HCT116 (cell line): ENCODE measurements around the gene GALNT16. TPM values are rescaled to one million over a fixed set of nuclear protein-coding genes. Genes with fewer than 3 reads are reported as not detected.

ENCODE experiments used
- ATAC-seq: fragments of 200-7000 bp; cut with Tn5 transposase; 2 replicates; pipeline ENCODE4 v1.9.1; 2020; ENCODE audit warnings: mild to moderate bottlenecking, moderate library complexity
- BruUV-seq: library from RNA; stranded (reverse); fragments of 400-500 nt; replicated peaks from 2 replicates; lab custom pipeline; 2021; lab: Mats Ljungman, UMichigan
- CTCF ChIA-PET: fragments of 300-600 bp; sonication (Branson Sonifier 250); formaldehyde crosslinking; loops from one replicate; lab custom pipeline; 2021; ENCODE audit warnings: antibody characterized with exemption; lab: Charles Lee
- POLR2A ChIA-PET: fragments of 300-600, 350-600 bp; sonication (Branson Sonifier 250); formaldehyde crosslinking; loops from one replicate; lab custom pipeline; 2021; ENCODE audit warnings: antibody characterized with exemption; lab: Charles Lee
- RAD21 ChIA-PET, 2 experiments: fragments of 300-600 bp; sonication (Branson Sonifier 250); formaldehyde crosslinking; loops; one replicate each; lab custom pipeline; 2023; ENCODE audit warnings: low total read pairs in 2 of 2; ENCODE audit not compliant: uncharacterized antibody in 2 of 2, unreplicated experiment in 2 of 2, low non-redundant PET in 1 of 2; lab: Charles Lee
- DNase-seq: peaks from one replicate; pipeline ENCODE4 v3.0.0-alpha.2; 2010; ENCODE audit warnings: low read depth, low spot score
- H2AFZ ChIP-seq: fragments of 200-600 bp; shearing (Covaris generic), sonication (generic); 2 replicates; pipeline ENCODE4 v1.6.1; 2017; ENCODE audit warnings: low read depth, mixed run types, mixed read lengths, antibody characterized with exemption, low read length; ENCODE audit not compliant: poor library complexity, severe bottlenecking
- H3K27ac ChIP-seq: 2 replicates; pipeline ENCODE4 v1.5.1; 2012; ENCODE audit warnings: low read depth, low read length
- H3K27me3 ChIP-seq: fragments of 200-600 bp; sonication (generic); 2 replicates; pipeline ENCODE4 v1.6.1; 2016; ENCODE audit warnings: mixed run types, low read length, mixed read lengths; ENCODE audit not compliant: insufficient read depth
- H3K36me3 ChIP-seq, 2 experiments: fragments of 200-500 bp in 1 of 2; fragments of 200-600 bp in 1 of 2; sonication (Bioruptor generic) in 1 of 2; sonication (generic) in 1 of 2; 2 replicates each; pipeline versions ENCODE4 v1.5.1 to v1.6.1; 2014 to 2016; ENCODE audit warnings: low read length in 2 of 2, inconsistent platforms in 1 of 2, mixed read lengths in 1 of 2, mixed run types in 1 of 2; ENCODE audit not compliant: insufficient read depth in 2 of 2, control insufficient read depth in 1 of 2
- H3K4me1 ChIP-seq, 2 experiments: fragments of 200-600 bp in 1 of 2; sonication (generic) in 1 of 2; 2 replicates each; pipeline versions ENCODE4 v1.5.1 to v1.6.1; 2012 to 2017; ENCODE audit warnings: low read length in 2 of 2, inconsistent platforms in 1 of 2, mild to moderate bottlenecking in 1 of 2, mixed read lengths in 1 of 2, mixed run types in 1 of 2, moderate library complexity in 1 of 2; ENCODE audit not compliant: insufficient read depth in 2 of 2, control insufficient read depth in 1 of 2
- H3K4me2 ChIP-seq: fragments of 200-600 bp; sonication (generic); 2 replicates; pipeline ENCODE4 v1.6.1; 2017; ENCODE audit warnings: mixed run types, low read length, mixed read lengths
- H3K4me3 ChIP-seq, 2 experiments: fragments of 200-600 bp in 1 of 2; sonication (generic) in 1 of 2; replicated peaks in 1 of 2; 2 replicates each; pipeline ENCODE4 v1.5.1; 2011 to 2016; ENCODE audit warnings: low read length in 2 of 2, control low read depth in 1 of 2, low read depth in 1 of 2, mild to moderate bottlenecking in 1 of 2, mixed read lengths in 1 of 2, mixed run types in 1 of 2
- H3K79me2 ChIP-seq: fragments of 200-600 bp; sonication (generic); 2 replicates; pipeline ENCODE4 v1.6.1; 2017; ENCODE audit warnings: mild to moderate bottlenecking, mixed run types, low read length, moderate library complexity, mixed read lengths; ENCODE audit not compliant: insufficient read depth
- H3K9ac ChIP-seq: fragments of 200-600 bp; sonication (generic); 2 replicates; pipeline ENCODE4 v1.6.1; 2016; ENCODE audit warnings: low read length, mixed read lengths
- H3K9me2 ChIP-seq: fragments of 200-600 bp; sonication (generic), shearing (Covaris generic); 2 replicates; pipeline ENCODE4 v1.6.1; 2017; ENCODE audit warnings: mixed run types, mild to moderate bottlenecking, moderate library complexity; ENCODE audit not compliant: insufficient read depth
- H3K9me3 ChIP-seq, 2 experiments: fragments of 200-500 bp in 1 of 2; fragments of 200-600 bp in 1 of 2; sonication (Bioruptor generic) in 1 of 2; sonication (generic) in 1 of 2; 2 replicates each; pipeline ENCODE4 v1.6.1; 2014 to 2017; ENCODE audit warnings: low read length in 2 of 2, mixed read lengths in 2 of 2, inconsistent platforms in 1 of 2, low read depth in 1 of 2, mild to moderate bottlenecking in 1 of 2, mixed run types in 1 of 2, moderate library complexity in 1 of 2; ENCODE audit not compliant: control insufficient read depth in 1 of 2, insufficient read depth in 1 of 2
- H4K20me1 ChIP-seq: fragments of 200-600 bp; sonication (generic), shearing (Covaris generic); 2 replicates; pipeline ENCODE4 v1.6.1; 2017; ENCODE audit warnings: mixed run types, mild to moderate bottlenecking, moderate library complexity; ENCODE audit not compliant: insufficient read depth
- ATF3 ChIP-seq: IDR thresholded peaks from 2 replicates; pipeline ENCODE4 v1.6.1; 2012
- CTCF ChIP-seq, 3 experiments: fragments of 200-600 bp in 1 of 3; sonication (generic) in 1 of 3; IDR thresholded peaks in 2 of 3; conservative IDR thresholded peaks in 1 of 3; 2 replicates each; pipeline ENCODE4 v1.5.1; 2012 to 2017; ENCODE audit warnings: low read depth in 2 of 3, low read length in 2 of 3, antibody characterized with exemption in 1 of 3, borderline replicate concordance in 1 of 3, control low read depth in 1 of 3, mild to moderate bottlenecking in 1 of 3, mixed read lengths in 1 of 3, mixed run types in 1 of 3, moderate library complexity in 1 of 3; ENCODE audit not compliant: insufficient read depth in 1 of 3
- EGR1 ChIP-seq: IDR thresholded peaks from 2 replicates; pipeline ENCODE4 v1.6.1; 2012; ENCODE audit warnings: low read depth
- ELF1 ChIP-seq: IDR thresholded peaks from 2 replicates; pipeline ENCODE4 v1.6.1; 2012; ENCODE audit warnings: low read depth, borderline replicate concordance
- EZH2 ChIP-seq: fragments of 200-600 bp; sonication (generic); IDR thresholded peaks from 2 replicates; pipeline ENCODE4 v1.6.1; 2017; ENCODE audit warnings: antibody characterized with exemption, mixed run types
- FOSL1 ChIP-seq: IDR thresholded peaks from 2 replicates; pipeline ENCODE4 v1.6.1; 2012; ENCODE audit warnings: low read depth
- JUND ChIP-seq: IDR thresholded peaks from 2 replicates; pipeline ENCODE4 v1.6.1; 2012
- POLR2A ChIP-seq: IDR thresholded peaks from 2 replicates; pipeline ENCODE4 v1.7.0; 2011; ENCODE audit warnings: borderline replicate concordance; ENCODE audit not compliant: insufficient read depth, insufficient read length; ENCODE audit errors: extremely low read depth
- REST ChIP-seq: IDR thresholded peaks from 2 replicates; pipeline ENCODE4 v1.6.1; 2012; ENCODE audit warnings: low read depth
- SP1 ChIP-seq: IDR thresholded peaks from 2 replicates; pipeline ENCODE4 v1.6.1; 2012; ENCODE audit warnings: low read depth
- ZBTB33 ChIP-seq: IDR thresholded peaks from 2 replicates; pipeline ENCODE4 v1.6.1; 2011; ENCODE audit warnings: mild to moderate bottlenecking, low read length, moderate library complexity; ENCODE audit not compliant: insufficient replicate concordance; ENCODE audit errors: extremely low read depth
- intact Hi-C: fragments of 100-400 bp; cut with micrococcal nuclease; formaldehyde crosslinking; loops from 2 replicates; pipeline ENCODE4 v1.10.0; 2022
- total RNA-seq: library from RNA; stranded (reverse); gene quantifications from one replicate; pipeline ENCODE4 v1.2.1, GENCODE V29; 2021; ENCODE audit not compliant: unreplicated experiment

GALNT16 gene
- total RNA-seq, 1 experiment from 2014 or later = 0.32 TPM

GRCh38 chr14:69392481-69392880, 132.5 kb downstream of the GALNT16 start:
- Histone ChIP-seq H3K4me1 (peaks cover 3 to 9% of the 10 kb centered on the region in 2 experiments; a peak in 3 of 4 replicates), H3K9ac (no peak overlapping the region), H4K20me1 (peaks cover 31% of the 10 kb centered on the region; the same call in 1 of the 2 replicates), H3K36me3 (peaks cover 61 to 71% of the 10 kb centered on the region in 2 experiments), H3K4me2 (no peak overlapping the region), H2AFZ (no peak overlapping the region), H3K27me3 (no peaks in the 10 kb centered on the region), H3K27ac (no peak overlapping the region), H3K9me2 (no peaks in the 10 kb centered on the region), H3K79me2 (peaks cover 100% of the 10 kb centered on the region), H3K9me3 (no peaks in the 10 kb centered on the region), H3K4me3 (no peak overlapping the region)
- no peak for TF ChIP-seq JUND
- no peak for TF ChIP-seq EGR1
- no peak for TF ChIP-seq SP1
- no peak for TF ChIP-seq REST
- TF ChIP-seq EZH2 = no peak
- no peak for TF ChIP-seq ELF1
- no peak for TF ChIP-seq ATF3
- TF ChIP-seq CTCF (IDR thresholded peaks at IDR 0.05 in 2 of 3, conservative IDR thresholded peaks at IDR 0.05 in 1 of 3; ENCODE audit: borderline replicate concordance in 1 of 3, insufficient read depth in 1 of 3, low read depth in 2 of 3, low read length in 2 of 3) = no peak
- TF ChIP-seq ZBTB33 = no peak
- TF ChIP-seq FOSL1 = no peak
- TF ChIP-seq POLR2A = no peak
- POLR2A ChIA-PET = no interaction called here
- ATAC-seq = no peak
- intact Hi-C loops = no loop called here
- RAD21 ChIA-PET = no interaction called here
- DNase-seq = no peak
- BruUV-seq = no TSS peak
- CTCF ChIA-PET = no interaction called here
